SJSA1 (cell line): ENCODE results near the gene NEURL1. TPM values are rescaled to one million over a fixed set of nuclear protein-coding genes. Genes with fewer than 3 reads are reported as not detected.

Experiments
- DNase-seq, 2 experiments: peaks; one replicate each; pipeline ENCODE4 v3.0.0-alpha.2; 2015 to 2020; ENCODE audit warnings: low spot score in 2 of 2, low read depth in 1 of 2
- H3K27ac ChIP-seq: fragments of 250-450 bp; sonication (Bioruptor Pico); 2 replicates; pipeline ENCODE4 v1.5.1; 2020; ENCODE audit warnings: mild to moderate bottlenecking, moderate library complexity
- H3K27me3 ChIP-seq: fragments of 250-450 bp; sonication (Bioruptor Pico); replicated peaks from 2 replicates; pipeline ENCODE4 v1.5.1; 2020; ENCODE audit warnings: mild to moderate bottlenecking, moderate library complexity
- H3K36me3 ChIP-seq: fragments of 250-450 bp; sonication (Bioruptor Pico); 2 replicates; pipeline ENCODE4 v1.5.1; 2020; ENCODE audit warnings: mild to moderate bottlenecking
- H3K4me1 ChIP-seq: fragments of 250-450 bp; sonication (Bioruptor Pico); replicated peaks from 2 replicates; pipeline ENCODE4 v1.6.1; 2021; ENCODE audit warnings: mild to moderate bottlenecking
- H3K4me3 ChIP-seq: fragments of 250-450 bp; sonication (Bioruptor Pico); 2 replicates; pipeline ENCODE4 v1.5.1; 2020; ENCODE audit warnings: mild to moderate bottlenecking
- H3K9me3 ChIP-seq: fragments of 250-450 bp; sonication (Bioruptor Pico); replicated peaks from 2 replicates; pipeline ENCODE4 v1.5.1; 2020; ENCODE audit warnings: mild to moderate bottlenecking
- total RNA-seq: library from RNA; depleted of rRNA; stranded (reverse); fragments of >200 nt; shearing (Covaris generic); gene quantifications from 2 replicates; pipeline ENCODE4 v1.2.3, GENCODE V29; 2014

The NEURL1 gene
- total RNA-seq, 1 experiment from 2014 or later = not detected

DNA sequence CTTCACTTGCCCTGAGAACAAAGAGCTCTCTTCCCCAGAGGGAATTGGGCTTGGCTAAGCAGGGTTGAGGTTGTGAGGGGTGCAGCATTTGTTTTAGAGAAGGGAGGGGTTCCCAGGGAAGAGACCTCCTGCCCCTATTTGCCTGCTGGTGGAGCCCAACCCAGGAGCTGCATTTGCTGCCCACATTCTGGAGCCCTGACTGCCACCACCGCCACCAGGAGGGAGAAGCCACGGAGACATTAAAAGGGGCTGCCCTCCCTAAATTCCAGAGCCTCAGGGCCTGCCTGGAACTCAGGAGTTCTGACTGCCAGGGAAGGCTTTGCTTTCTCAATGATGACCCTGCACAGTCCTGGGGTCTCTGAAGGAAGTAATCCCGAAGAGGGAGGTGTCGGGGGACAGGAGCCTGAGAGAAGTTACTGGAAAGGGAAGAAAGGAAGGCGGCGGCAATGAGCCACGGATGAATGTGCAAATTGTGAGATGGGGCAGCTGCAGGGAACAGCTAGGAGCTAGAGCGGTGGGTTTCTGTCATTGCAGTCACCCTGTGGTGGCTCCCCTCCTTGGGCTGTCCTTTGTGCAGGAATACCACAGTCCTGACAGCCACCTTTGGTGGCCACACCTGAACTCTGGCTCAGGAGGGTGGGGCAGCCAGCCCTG, 51.3 kb downstream of the NEURL1 start:
- H3K4me3 ChIP-seq = no peak overlapping the region

GRCh38 chr10:103545366-103545765, 51.9 kb downstream of the NEURL1 start:
- DNase-seq = no peak
- H3K4me1 ChIP-seq = peaks cover 7% of the 10 kb centered on the region
- no peak overlapping the region for H3K27ac ChIP-seq
- H3K9me3 ChIP-seq = no peaks in the 10 kb centered on the region
- peaks cover 5% of the 10 kb centered on the region; the same call in 1 of the 2 replicates for H3K27me3 ChIP-seq
- no peak overlapping the region for H3K4me3 ChIP-seq
- no peaks in the 10 kb centered on the region for H3K36me3 ChIP-seq

More for the DNA sequence above, 51.3 kb downstream of the NEURL1 start:
- Histone ChIP-seq H3K4me1 (peaks cover 7% of the 10 kb centered on the region), H3K27ac (no peak overlapping the region), H3K9me3 (no peaks in the 10 kb centered on the region), H3K36me3 (no peaks in the 10 kb centered on the region), H3K27me3 (peaks cover 4% of the 10 kb centered on the region; the same call in 1 of the 2 replicates)
- DNase-seq = no peak

GRCh38 chr10:103545771-103546281, 52.3 kb downstream of the NEURL1 start:
- Histone ChIP-seq H3K4me1 (peaks cover 7% of the 10 kb centered on the region), H3K36me3 (no peaks in the 10 kb centered on the region), H3K4me3 (no peak overlapping the region), H3K27ac (no peak overlapping the region), H3K27me3 (peaks cover 5% of the 10 kb centered on the region; the same call in 1 of the 2 replicates), H3K9me3 (no peaks in the 10 kb centered on the region)
- no peak for DNase-seq

DNA sequence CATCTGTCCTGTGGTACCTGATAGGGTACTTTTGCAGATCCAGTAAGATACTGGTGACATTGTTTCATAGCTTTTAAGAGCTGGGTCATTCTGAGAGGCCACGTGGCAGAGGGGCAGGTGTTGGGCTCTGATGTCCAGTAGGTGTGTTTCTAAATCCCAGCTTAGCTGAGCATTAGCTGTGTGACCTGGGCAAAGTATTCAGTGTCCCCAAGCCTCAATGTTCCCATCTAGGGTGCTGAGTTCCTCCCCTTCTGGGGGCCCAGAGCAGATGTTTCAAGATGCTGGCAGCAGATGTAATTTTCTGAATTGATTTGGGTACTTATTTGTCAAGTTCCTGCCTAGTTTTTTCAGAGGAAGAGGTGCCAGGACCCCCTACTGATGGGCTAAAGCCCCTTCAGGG, 52.9 kb downstream of the NEURL1 start:
- Histone ChIP-seq H3K27me3 (peaks cover 7% of the 10 kb centered on the region), H3K4me1 (peaks cover 7% of the 10 kb centered on the region)
- no peak for DNase-seq

GRCh38 chr10:103547391-103547946, 54.0 kb downstream of the NEURL1 start:
- no peaks in the 10 kb centered on the region for H3K9me3 ChIP-seq
- H3K4me3 ChIP-seq = no peak overlapping the region
- no peaks in the 10 kb centered on the region for H3K36me3 ChIP-seq
- no peak overlapping the region for H3K27ac ChIP-seq
- H3K27me3 ChIP-seq = peaks cover 12% of the 10 kb centered on the region
- H3K4me1 ChIP-seq = peaks cover 6% of the 10 kb centered on the region
- no peak for DNase-seq

More for the DNA sequence above, 52.9 kb downstream of the NEURL1 start:
- H3K9me3 ChIP-seq = no peaks in the 10 kb centered on the region
- no peak overlapping the region for H3K4me3 ChIP-seq
- H3K27ac ChIP-seq = no peak overlapping the region
- no peaks in the 10 kb centered on the region for H3K36me3 ChIP-seq

- no peak for DNase-seq
- no peaks in the 10 kb centered on the region for H3K9me3 ChIP-seq
- no peak overlapping the region for H3K4me3 ChIP-seq
- no peaks in the 10 kb centered on the region for H3K36me3 ChIP-seq
- peaks cover 2% of the 10 kb centered on the region; the same call in 1 of the 2 replicates for H3K4me1 ChIP-seq
- no peak overlapping the region for H3K27ac ChIP-seq
- H3K27me3 ChIP-seq = peaks cover 12% of the 10 kb centered on the region
Measured at GRCh38 chr10:103548006-103548405, 54.5 kb downstream of the NEURL1 start.

- H3K4me1 ChIP-seq = no peaks in the 10 kb centered on the region
- H3K4me3 ChIP-seq = no peak overlapping the region
- H3K36me3 ChIP-seq = no peaks in the 10 kb centered on the region
- H3K27ac ChIP-seq = no peak overlapping the region
- no peak for DNase-seq
- H3K27me3 ChIP-seq = peaks cover 12% of the 10 kb centered on the region
- no peaks in the 10 kb centered on the region for H3K9me3 ChIP-seq
Measured at GRCh38 chr10:103548581-103549348, 55.3 kb downstream of the NEURL1 start.

- H3K4me1 ChIP-seq = peaks cover under 1% of the 10 kb centered on the region
- H3K27ac ChIP-seq = no peak overlapping the region
- H3K27me3 ChIP-seq = peaks cover 12% of the 10 kb centered on the region
- H3K4me3 ChIP-seq = no peak overlapping the region
- no peaks in the 10 kb centered on the region for H3K36me3 ChIP-seq
- no peaks in the 10 kb centered on the region for H3K9me3 ChIP-seq
- DNase-seq = no peak
Measured at GRCh38 chr10:103549349-103549685, 55.8 kb downstream of the NEURL1 start.

GRCh38 chr10:103550229-103550628, 56.7 kb downstream of the NEURL1 start:
- Histone ChIP-seq H3K4me1 (peaks cover 8% of the 10 kb centered on the region), H3K36me3 (no peaks in the 10 kb centered on the region), H3K27me3 (peaks cover 12% of the 10 kb centered on the region), H3K4me3 (no peak overlapping the region), H3K9me3 (0 out of 2 replicates have a peak, but pooled peaks cover 3% of the 10 kb centered on the region), H3K27ac (no peak overlapping the region)
- DNase-seq = no peak

- H3K4me3 ChIP-seq = no peak overlapping the region
- H3K4me1 ChIP-seq = peaks cover 13% of the 10 kb centered on the region
Measured at GRCh38 chr10:103551619-103552602, 58.4 kb downstream of the NEURL1 start.

GRCh38 chr10:103552856-103553742, 59.6 kb downstream of the NEURL1 start:
- no peaks in the 10 kb centered on the region for H3K36me3 ChIP-seq
- H3K9me3 ChIP-seq = 0 out of 2 replicates have a peak, but pooled peaks cover 3% of the 10 kb centered on the region
- peaks cover 18% of the 10 kb centered on the region for H3K27me3 ChIP-seq
- no peak overlapping the region for H3K27ac ChIP-seq
- H3K4me3 ChIP-seq = no peak overlapping the region
- DNase-seq = no peak
- peaks cover 13% of the 10 kb centered on the region for H3K4me1 ChIP-seq

More at GRCh38 chr10:103551619-103552602, 58.4 kb downstream of the NEURL1 start:
- Histone ChIP-seq H3K27ac (no peak overlapping the region), H3K9me3 (0 out of 2 replicates have a peak, but pooled peaks cover 3% of the 10 kb centered on the region), H3K36me3 (no peaks in the 10 kb centered on the region), H3K27me3 (peaks cover 18% of the 10 kb centered on the region)
- no peak for DNase-seq

DNA sequence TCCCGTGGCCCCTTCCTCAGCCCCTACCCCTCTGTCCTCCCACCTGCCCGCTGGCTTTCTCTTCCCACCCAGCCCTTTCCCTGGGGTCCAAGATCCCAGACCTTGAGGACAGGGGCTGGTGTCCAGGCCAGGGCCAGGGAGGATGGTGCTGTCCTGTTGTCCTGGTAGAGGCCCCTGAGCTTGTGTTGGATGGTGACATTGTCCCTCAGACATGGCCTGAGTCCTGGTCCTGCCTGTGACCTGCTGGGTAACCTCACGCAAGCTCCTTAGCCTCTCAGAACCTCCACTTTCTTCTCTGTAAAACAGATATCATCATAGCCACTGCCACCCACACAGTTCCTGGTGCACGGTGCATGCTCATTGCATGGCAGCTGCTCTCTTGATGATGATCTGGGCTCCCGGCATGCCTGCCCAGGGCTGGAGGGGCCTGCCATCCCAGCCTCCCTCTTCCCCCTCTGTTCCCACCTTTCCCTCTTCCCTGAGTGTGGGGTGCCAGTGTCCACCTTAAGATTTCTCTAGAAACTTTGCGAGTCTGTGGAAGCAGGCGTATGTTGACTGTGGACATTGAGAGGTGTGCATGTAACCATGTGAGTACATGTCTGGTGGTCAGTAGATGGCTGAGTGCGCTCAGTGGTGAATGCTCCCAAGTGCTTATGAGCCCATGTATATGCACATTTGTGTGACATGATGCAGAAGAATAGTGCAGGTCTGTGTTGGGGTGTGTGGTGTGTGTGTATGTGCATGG, 60.4 kb downstream of the NEURL1 start:
- Histone ChIP-seq H3K27ac (no peak overlapping the region), H3K27me3 (peaks cover 18% of the 10 kb centered on the region), H3K4me1 (peaks cover 13% of the 10 kb centered on the region), H3K36me3 (no peaks in the 10 kb centered on the region), H3K4me3 (no peak overlapping the region), H3K9me3 (0 out of 2 replicates have a peak, but pooled peaks cover 3% of the 10 kb centered on the region)
- no peak for DNase-seq
